IPS-NIHi11 (cell line): ENCODE results near the gene CAGE1.

ENCODE experiments used
- DNase-seq: peaks from one replicate; pipeline ENCODE4 v3.0.0; 2012; ENCODE audit warnings: mixed read lengths, low spot score

Gene CAGE1

GRCh38 chr6:7389451-7390225 is at the start of gene CAGE1, which contains the start of gene RIOK1:
Gene CAGE1 (minus strand): TSS chr6:7389742. CDS start chr6:7387173, 2,569 bp downstream.
Gene RIOK1 (plus strand): TSS chr6:7389808. CDS start chr6:7390003, 195 bp downstream.
- DNase-seq = peak; percentile 98

- no peak for DNase-seq
Measured at GRCh38 chr6:7439228-7439627, 49.7 kb upstream of the CAGE1 start.

GRCh38 chr6:7438011-7438410 is 48.5 kb upstream of the CAGE1 start:
- no peak for DNase-seq

GRCh38 chr6:7434672-7435071 is 45.1 kb upstream of the CAGE1 start:
- DNase-seq = no peak

GRCh38 chr6:7433121-7433617 is 43.6 kb upstream of the CAGE1 start:
- peak; percentile 38 for DNase-seq

GRCh38 chr6:7432391-7433120 is 43.0 kb upstream of the CAGE1 start:
- no peak for DNase-seq

- DNase-seq = peak; percentile 62
Measured at GRCh38 chr6:7431674-7432390, 42.3 kb upstream of the CAGE1 start.

- no peak for DNase-seq
Measured at GRCh38 chr6:7431313-7431673, 41.8 kb upstream of the CAGE1 start.

GRCh38 chr6:7426447-7427169 is 37.1 kb upstream of the CAGE1 start:
- no peak for DNase-seq

- DNase-seq = no peak
Measured at GRCh38 chr6:7425808-7426190, 36.3 kb upstream of the CAGE1 start.

GRCh38 chr6:7424967-7425807 is 35.6 kb upstream of the CAGE1 start:
- peak; percentile 45 for DNase-seq

- DNase-seq = no peak
Measured at GRCh38 chr6:7424058-7424457, 34.5 kb upstream of the CAGE1 start.

- DNase-seq = peak; percentile 25
Measured at GRCh38 chr6:7421066-7421465, 31.5 kb upstream of the CAGE1 start.

- DNase-seq = no peak
Measured at GRCh38 chr6:7419065-7419464, 29.5 kb upstream of the CAGE1 start.

- DNase-seq = no peak
Measured at GRCh38 chr6:7418238-7418905, 28.8 kb upstream of the CAGE1 start.

- no peak for DNase-seq
Measured at GRCh38 chr6:7417684-7418083, 28.1 kb upstream of the CAGE1 start.

GRCh38 chr6:7414811-7415210 is 25.3 kb upstream of the CAGE1 start:
- DNase-seq = no peak

- peak; percentile 29 for DNase-seq
Measured at GRCh38 chr6:7413151-7413823, 23.7 kb upstream of the CAGE1 start.

GRCh38 chr6:7411328-7411727 is 21.8 kb upstream of the CAGE1 start:
- DNase-seq = no peak

- no peak for DNase-seq
Measured at GRCh38 chr6:7410851-7411250, 21.3 kb upstream of the CAGE1 start.
